NCI-H1105 treated with DMSO at 0.1 percent for 48 hours (cell line): ENCODE results near the gene NRN1L.
A peak's percentile ranks its signal among the peaks of the same experiment; 100 is the strongest.
"Not testable (repeated sequence)": the region's sequence is repeated elsewhere in the genome, so short reads cannot be mapped to it uniquely, and the experiment has no call there.

Source experiments
- DNase-seq: peaks from one replicate; lab custom pipeline; 2025; lab: John Stamatoyannopoulos, UW

The NRN1L gene

GRCh38 chr16:67860589-67861398 is 23.9 kb upstream of the NRN1L start:
- no peak for DNase-seq

GRCh38 chr16:67861877-67862276 is 22.8 kb upstream of the NRN1L start:
- no peak for DNase-seq

- DNase-seq: no peak
Measured at GRCh38 chr16:67862623-67863583, 21.8 kb upstream of the NRN1L start.

- not testable (repeated sequence) for DNase-seq
Measured at GRCh38 chr16:67864044-67864443, 20.6 kb upstream of the NRN1L start.

- no peak for DNase-seq
Measured at GRCh38 chr16:67864594-67864993, 20.1 kb upstream of the NRN1L start.

GRCh38 chr16:67865318-67865717 is 19.4 kb upstream of the NRN1L start:
- no peak for DNase-seq

GRCh38 chr16:67868290-67868689 is 16.4 kb upstream of the NRN1L start:
- no peak for DNase-seq

GRCh38 chr16:67869653-67870052 is 15.0 kb upstream of the NRN1L start:
- no peak for DNase-seq

GRCh38 chr16:67871256-67871655 is 13.4 kb upstream of the NRN1L start:
- no peak for DNase-seq

- no peak for DNase-seq
Measured at GRCh38 chr16:67872131-67872630, 12.5 kb upstream of the NRN1L start.

GRCh38 chr16:67872631-67873434 is 11.9 kb upstream of the NRN1L start, which contains the start of gene EDC4:
Gene EDC4, plus strand, starts transcription at chr16:67873052. Its CDS starts 210 bp downstream, at chr16:67873262.
- peak; percentile 29 for DNase-seq

GRCh38 chr16:67873435-67874370 is 11.0 kb upstream of the NRN1L start:
- DNase-seq: no peak

GRCh38 chr16:67874372-67874771 is 10.3 kb upstream of the NRN1L start:
- DNase-seq: no peak

GRCh38 chr16:67877064-67877463 is 7.6 kb upstream of the NRN1L start:
- DNase-seq: no peak

- no peak for DNase-seq
Measured at GRCh38 chr16:67878232-67878631, 6.5 kb upstream of the NRN1L start.

GRCh38 chr16:67878846-67879245 is 5.8 kb upstream of the NRN1L start:
- DNase-seq: no peak

GRCh38 chr16:67879462-67879861 is 5.2 kb upstream of the NRN1L start:
- DNase-seq: no peak

- DNase-seq: no peak
Measured at GRCh38 chr16:67879936-67880335, 4.7 kb upstream of the NRN1L start.

- no peak for DNase-seq
Measured at GRCh38 chr16:67880584-67880983, 4.1 kb upstream of the NRN1L start.

- no peak for DNase-seq
Measured at GRCh38 chr16:67881621-67882161, 3.0 kb upstream of the NRN1L start.
